Measurements from ENCODE around the gene CYP2C9.
"Not testable (repeated sequence)": the region's sequence is repeated elsewhere in the genome, so short reads cannot be mapped to it uniquely, and the experiment has no call there.

CYP2C9 gene

GRCh38 chr10:94938383-94938782 lies at the start of gene CYP2C9:
Gene CYP2C9 (plus strand): TSS chr10:94938658. CDS start chr10:94938683, 25 bp downstream.
- DNase-seq = no peak

- no peak for DNase-seq
Observed at GRCh38 chr10:94889123-94889522, 49.3 kb upstream of the CYP2C9 start.

GRCh38 chr10:94890264-94891022 lies 48.0 kb upstream of the CYP2C9 start:
- DNase-seq = no peak

GRCh38 chr10:94898414-94898813 lies 40.0 kb upstream of the CYP2C9 start:
- not testable (repeated sequence) for DNase-seq

GRCh38 chr10:94902080-94902479 lies 36.4 kb upstream of the CYP2C9 start:
- no peak for DNase-seq

GRCh38 chr10:94902570-94902969 lies 35.9 kb upstream of the CYP2C9 start:
- no peak for DNase-seq

GRCh38 chr10:94904506-94905148 lies 33.8 kb upstream of the CYP2C9 start:
- DNase-seq = not testable (repeated sequence)

GRCh38 chr10:94916423-94916822 lies 22.0 kb upstream of the CYP2C9 start:
- DNase-seq = no peak

- DNase-seq = no peak
Observed at GRCh38 chr10:94936721-94937120, 1.7 kb upstream of the CYP2C9 start.

- not testable (repeated sequence) for DNase-seq
Observed at GRCh38 chr10:94943432-94944103, 5.1 kb downstream of the CYP2C9 start.

- not testable (repeated sequence) for DNase-seq
Observed at GRCh38 chr10:94946181-94946580, 7.7 kb downstream of the CYP2C9 start.

GRCh38 chr10:94963901-94964300 lies 25.4 kb downstream of the CYP2C9 start:
- DNase-seq = peak; percentile 3

GRCh38 chr10:94983555-94983954 lies 45.1 kb downstream of the CYP2C9 start:
- no peak for DNase-seq

GRCh38 chr10:94989192-94989591 lies 50.7 kb downstream of the CYP2C9 start:
- no peak for DNase-seq

GRCh38 chr10:94991243-94991888 lies 52.9 kb downstream of the CYP2C9 start:
- DNase-seq = no peak

- DNase-seq = no peak
Observed at GRCh38 chr10:94992811-94993210, 54.4 kb downstream of the CYP2C9 start.

GRCh38 chr10:94997741-94998174 lies 59.3 kb downstream of the CYP2C9 start:
- no peak for DNase-seq

GRCh38 chr10:95026461-95026860 lies 88.0 kb downstream of the CYP2C9 start:
- no peak for DNase-seq

GRCh38 chr10:95031656-95032055 lies 93.2 kb downstream of the CYP2C9 start:
- no peak for DNase-seq

- no peak for DNase-seq
Observed at GRCh38 chr10:95034401-95034800, 95.9 kb downstream of the CYP2C9 start.

- no peak for DNase-seq
Observed at GRCh38 chr10:95035332-95036295, 97.2 kb downstream of the CYP2C9 start.

- no peak for DNase-seq
Observed at GRCh38 chr10:95039281-95039680, 100.8 kb downstream of the CYP2C9 start.

All from KG1 (cell line).